WTC11 (cell line): ENCODE data around the gene NPAS3. TPM values are rescaled to one million over a fixed set of nuclear protein-coding genes. Genes with fewer than 3 reads are reported as not detected.
A peak's percentile ranks its signal among the peaks of the same experiment; 100 is the strongest.

Experiments used
- AR ChIP-seq: fragments of 250-450 bp; sonication (Bioruptor Pico); IDR thresholded peaks from 2 replicates; pipeline ENCODE4 v1.9.0; 2021; ENCODE audit warnings: mild to moderate bottlenecking
- ARID4B ChIP-seq: sonication (generic); formaldehyde crosslinking; IDR thresholded peaks from 2 replicates; pipeline ENCODE4 v1.8.0; 2023; ENCODE audit warnings: missing genetic modification reagents, mild to moderate bottlenecking, borderline replicate concordance
- ATF1 ChIP-seq: sonication (generic); formaldehyde crosslinking; IDR thresholded peaks from 2 replicates; pipeline ENCODE4 v1.8.1; 2023; ENCODE audit warnings: mild to moderate bottlenecking, moderate library complexity, missing genetic modification reagents
- ATF3 ChIP-seq: sonication (generic); formaldehyde crosslinking; conservative IDR thresholded peaks from 2 replicates; pipeline ENCODE4 v1.8.1; 2022; ENCODE audit warnings: mild to moderate bottlenecking, missing genetic modification reagents
- CREM ChIP-seq: sonication (generic); formaldehyde crosslinking; IDR thresholded peaks from 2 replicates; pipeline ENCODE4 v1.8.1; 2022; ENCODE audit warnings: mild to moderate bottlenecking, missing genetic modification reagents, moderate library complexity
- EMX1 ChIP-seq: fragments of 250-450 bp; sonication (Bioruptor Pico); IDR thresholded peaks from 2 replicates; pipeline ENCODE4 v1.8.0; 2021; ENCODE audit warnings: mild to moderate bottlenecking
- GRHL2 ChIP-seq: fragments of 250-450 bp; sonication (Bioruptor Pico); IDR thresholded peaks from 2 replicates; pipeline ENCODE4 v1.8.0; 2022; ENCODE audit warnings: mild to moderate bottlenecking, moderate library complexity; ENCODE audit not compliant: insufficient replicate concordance, severe bottlenecking
- MLX ChIP-seq: sonication (generic); formaldehyde crosslinking; IDR thresholded peaks from 2 replicates; pipeline ENCODE4 v1.8.1; 2023; ENCODE audit warnings: mild to moderate bottlenecking, missing genetic modification reagents, moderate library complexity
- NFATC4 ChIP-seq: fragments of 250-450 bp; sonication (Bioruptor Pico); IDR thresholded peaks from 2 replicates; pipeline ENCODE4 v1.9.0; 2021; ENCODE audit warnings: mild to moderate bottlenecking
- NFE2L1 ChIP-seq: sonication (generic); formaldehyde crosslinking; IDR thresholded peaks from 2 replicates; pipeline ENCODE4 v1.8.1; 2023; ENCODE audit warnings: missing genetic modification reagents
- NR1H2 ChIP-seq: sonication (generic); formaldehyde crosslinking; IDR thresholded peaks from 2 replicates; pipeline ENCODE4 v1.9.0; 2021; ENCODE audit warnings: mild to moderate bottlenecking, moderate library complexity, missing genetic modification reagents
- NR3C1 ChIP-seq: sonication (generic); formaldehyde crosslinking; conservative IDR thresholded peaks from 2 replicates; pipeline ENCODE4 v1.8.1; 2023; ENCODE audit warnings: low read depth, mild to moderate bottlenecking, missing genetic modification reagents
- RELA ChIP-seq: sonication (generic); formaldehyde crosslinking; IDR thresholded peaks from 2 replicates; pipeline ENCODE4 v1.8.1; 2022; ENCODE audit warnings: missing genetic modification reagents, mild to moderate bottlenecking, borderline replicate concordance
- ZNF219 ChIP-seq: sonication (generic); formaldehyde crosslinking; IDR thresholded peaks from 2 replicates; pipeline ENCODE4 v1.8.0; 2023; ENCODE audit warnings: missing genetic modification reagents, mild to moderate bottlenecking, borderline replicate concordance
- ZNF263 ChIP-seq: sonication (generic); formaldehyde crosslinking; IDR thresholded peaks from 2 replicates; pipeline ENCODE4 v1.8.1; 2022; ENCODE audit warnings: low read depth, mild to moderate bottlenecking, moderate library complexity, missing genetic modification reagents
- ZNF317 ChIP-seq: sonication (generic); formaldehyde crosslinking; IDR thresholded peaks from 2 replicates; pipeline ENCODE4 v1.8.1; 2023; ENCODE audit warnings: low read depth, mild to moderate bottlenecking, moderate library complexity, missing genetic modification reagents, borderline replicate concordance
- ZNF416 ChIP-seq: fragments of 250-450 bp; sonication (Bioruptor Pico); IDR thresholded peaks from 2 replicates; pipeline ENCODE4 v1.9.0; 2021; ENCODE audit warnings: mild to moderate bottlenecking, inconsistent platforms
- ZNF532 ChIP-seq: fragments of 250-450 bp; sonication (Bioruptor Pico); IDR thresholded peaks from 2 replicates; pipeline ENCODE4 v1.9.0; 2021; ENCODE audit warnings: mild to moderate bottlenecking, borderline replicate concordance
- ZSCAN18 ChIP-seq: fragments of 250-450 bp; sonication (Bioruptor Pico); IDR thresholded peaks from 2 replicates; pipeline ENCODE4 v2.1.2; 2022; ENCODE audit warnings: mild to moderate bottlenecking, moderate library complexity
- total RNA-seq: library from RNA; stranded (reverse); gene quantifications from 3 replicates; pipeline ENCODE4 v1.2.3, GENCODE V29; 2021

NPAS3 gene
- total RNA-seq, 1 experiment from 2014 or later = 3.2 TPM

GRCh38 chr14:32932914-32933628 is 5.6 kb upstream of the NPAS3 start (continued):
- TF ChIP-seq ZSCAN18 (CRISPR knock-in tag) = no peak
- peak; percentile 93 for TF ChIP-seq NFE2L1 (CRISPR knock-in tag)
- no peak for TF ChIP-seq AR
- TF ChIP-seq MLX = no peak
- no peak for TF ChIP-seq ZNF317 (CRISPR knock-in tag)
- no peak for TF ChIP-seq ATF1 (CRISPR knock-in tag)
- TF ChIP-seq CREM = no peak; the same call in 1 of the 2 replicates
- TF ChIP-seq NR3C1 (CRISPR knock-in tag) = no peak
- no peak for TF ChIP-seq ZNF416
- peak; percentile 86; the same call in 1 of the 2 replicates for TF ChIP-seq RELA (CRISPR knock-in tag)
- no peak for TF ChIP-seq ATF3
- no peak for TF ChIP-seq EMX1
- no peak for TF ChIP-seq ZNF219 (CRISPR knock-in tag)
- no peak; the same call in 1 of the 2 replicates for TF ChIP-seq ZNF263 (CRISPR knock-in tag)
- TF ChIP-seq NFATC4 (CRISPR knock-in tag) = no peak
- peak; percentile 70; the same call in 1 of the 2 replicates for TF ChIP-seq NR1H2
- TF ChIP-seq ARID4B (CRISPR knock-in tag) = 0 out of 2 replicates have a peak, but pooled peaks have one; percentile 61
- TF ChIP-seq ZNF532 = 0 out of 2 replicates have a peak, but pooled peaks have one; percentile 76
- no peak for TF ChIP-seq GRHL2 (CRISPR knock-in tag)
